Psoas muscle (tissue), 8 donors: ENCODE data around the gene GLP2R. TPM values are rescaled to one million over a fixed set of nuclear protein-coding genes. Genes with fewer than 3 reads are reported as not detected.

Experiments used
- ATAC-seq, 4 donors: fragments of 200-7000 bp; cut with Tn5 transposase; one replicate each; pipeline ENCODE4 v1.9.1; 2020; ENCODE audit warnings: moderate library complexity in 3 of 4, mild to moderate bottlenecking in 2 of 4
- DNase-seq, 2 donors: peaks; one replicate each; pipeline ENCODE4 v3.0.0-alpha.2; 2020
- H3K27ac ChIP-seq: fragments of 200-600 bp; one replicate; pipeline ENCODE4 v1.8.0; 2022
- H3K27me3 ChIP-seq, 3 donors: fragments of 200-600 bp in 1 of 3; one replicate each; pipeline versions ENCODE4 v1.6.1 to v1.8.0; 2013 to 2022; ENCODE audit warnings: low read length in 2 of 3, mild to moderate bottlenecking in 2 of 3, moderate library complexity in 1 of 3; ENCODE audit not compliant: insufficient read depth in 3 of 3
- H3K36me3 ChIP-seq, 2 donors: fragments of 200-600 bp in 1 of 2; one replicate each; pipeline versions ENCODE4 v1.6.1 to v1.8.0; 2013 to 2022; ENCODE audit warnings: low read depth in 1 of 2, mild to moderate bottlenecking in 1 of 2, moderate library complexity in 1 of 2; ENCODE audit not compliant: insufficient read depth in 1 of 2
- H3K4me1 ChIP-seq: fragments of 200-600 bp; one replicate; pipeline ENCODE4 v1.8.0; 2022
- H3K4me3 ChIP-seq: fragments of 200-600 bp; one replicate; pipeline ENCODE4 v1.8.0; 2022; ENCODE audit warnings: mild to moderate bottlenecking
- H3K9me3 ChIP-seq: fragments of 200-600 bp; one replicate; pipeline ENCODE4 v1.8.0; 2022
- CTCF ChIP-seq: fragments of 200-600 bp; IDR thresholded peaks from one replicate; pipeline ENCODE4 v1.8.0; 2022; ENCODE audit warnings: antibody characterized with exemption
- WGBS, 3 donors: extraction: QIAGEN DNeasy Blood & Tissue Kit; methylation state at CpG; one replicate each; pipeline versions ENCODE4 v1.1.6 to v1.1.7; 2013; 5-methylcytosine and 5-hydroxymethylcytosine counted together
- intact Hi-C, 2 donors: fragments of 100-400 bp; cut with DNase I; formaldehyde crosslinking; loops; one replicate each; pipeline versions ENCODE4 v1.11.0 to v1.14.2; 2022
- polyA plus RNA-seq, 3 donors: library from polyadenylated mRNA; stranded (reverse); fragments of 200-250 nt; gene quantifications; one replicate each; pipeline ENCODE4 v1.2.3, GENCODE V29; 2013
- total RNA-seq, 4 donors: library from RNA; stranded (reverse); fragmentation: NEBNext Ultra II Directional in 2 of 4; extraction: Animal tissue kit (Norgen Biotek cat#: 25700) in 2 of 4; gene quantifications; one replicate each; pipeline versions ENCODE4 v1.2.1 to v1.2.4, GENCODE V29; 2021 to 2023
- donor health status: healthy with polysubstance abuse.
- donor health status: DM: no; HTN: no; CAD: no; lungs with moderate emphysema.
- donor health status: Bipolar disorder and iron deficiency.
- donor health status: healthy.
- donor health status: DM: yes; HTN: yes; CAD: no.
- donor health status: DM: no; HTN: no; CAD: no.
- donor health status: DM: no; HTN: no; CAD: no.
- donor health status: DM: yes; HTN: yes; CAD: no.

Gene GLP2R
- total and polyA plus RNA-seq, 7 donors, result 0.12 to 0.30 (median 0.17) TPM; not detected in 4

GRCh38 chr17:9941305-9941704 lies 115.6 kb downstream of the GLP2R start:
- no peaks in the 10 kb centered on the region for H3K27me3 ChIP-seq
- no peak for TF ChIP-seq CTCF
- no peak for DNase-seq
- peaks cover 6% of the 10 kb centered on the region for H3K9me3 ChIP-seq
- no peak overlapping the region for H3K27ac ChIP-seq
- no peaks in the 10 kb centered on the region for H3K4me1 ChIP-seq
- no peak overlapping the region for H3K4me3 ChIP-seq
- intact Hi-C loops, result no loop called here
- WGBS, 3 donors, result 86 to 91% (median 88%) methylated on average over 13 of the region's 13 CpGs
- no peak for ATAC-seq
- no peaks in the 10 kb centered on the region for H3K36me3 ChIP-seq

Other genes starting within 250 kb of the GLP2R start
- not detected for gene CFAP52, start 249.3 kb upstream of the GLP2R start, total RNA-seq
- gene CFAP52, start 249.3 kb upstream of the GLP2R start, polyA plus RNA-seq, result under 1 TPM in 2 of 3 donors, not detected in 1; 0.12 to 0.21 TPM
- gene USP43, start 180.4 kb upstream of the GLP2R start, total RNA-seq, result under 1 TPM in 1 of 4 donors, not detected in 3; 0.06 TPM
- gene USP43, start 180.4 kb upstream of the GLP2R start, polyA plus RNA-seq, result under 1 TPM in 2 of 3 donors, not detected in 1; 0.01 to 0.04 TPM
- 10 to 100 TPM; 34.3 to 73.3 (median 40.4) TPM for gene DHRS7C, start 34.3 kb upstream of the GLP2R start, total RNA-seq
- gene DHRS7C, start 34.3 kb upstream of the GLP2R start, polyA plus RNA-seq, result 100 to 1,000 TPM in 1 of 3 donors, 10 to 100 TPM in 2; 26.9 to 112 (median 95.8) TPM
- gene GSG1L2, start 3.8 kb upstream of the GLP2R start, total RNA-seq, result not detected
- gene GSG1L2, start 3.8 kb upstream of the GLP2R start, polyA plus RNA-seq, result not detected
- not detected for gene RCVRN, start 79.3 kb downstream of the GLP2R start, total RNA-seq
- under 1 TPM in 1 of 3 donors, not detected in 2; 0.23 TPM for gene RCVRN, start 79.3 kb downstream of the GLP2R start, polyA plus RNA-seq